Measurements from ENCODE around the gene KRT84.
"Not testable (repeated sequence)": the region's sequence is repeated elsewhere in the genome, so short reads cannot be mapped to it uniquely, and the experiment has no call there.

The KRT84 gene

GRCh38 chr12:52359621-52360061 is 25.8 kb downstream of the KRT84 start:
- DNase-seq (ENCODE audit: low spot score) = no peak

DNA sequence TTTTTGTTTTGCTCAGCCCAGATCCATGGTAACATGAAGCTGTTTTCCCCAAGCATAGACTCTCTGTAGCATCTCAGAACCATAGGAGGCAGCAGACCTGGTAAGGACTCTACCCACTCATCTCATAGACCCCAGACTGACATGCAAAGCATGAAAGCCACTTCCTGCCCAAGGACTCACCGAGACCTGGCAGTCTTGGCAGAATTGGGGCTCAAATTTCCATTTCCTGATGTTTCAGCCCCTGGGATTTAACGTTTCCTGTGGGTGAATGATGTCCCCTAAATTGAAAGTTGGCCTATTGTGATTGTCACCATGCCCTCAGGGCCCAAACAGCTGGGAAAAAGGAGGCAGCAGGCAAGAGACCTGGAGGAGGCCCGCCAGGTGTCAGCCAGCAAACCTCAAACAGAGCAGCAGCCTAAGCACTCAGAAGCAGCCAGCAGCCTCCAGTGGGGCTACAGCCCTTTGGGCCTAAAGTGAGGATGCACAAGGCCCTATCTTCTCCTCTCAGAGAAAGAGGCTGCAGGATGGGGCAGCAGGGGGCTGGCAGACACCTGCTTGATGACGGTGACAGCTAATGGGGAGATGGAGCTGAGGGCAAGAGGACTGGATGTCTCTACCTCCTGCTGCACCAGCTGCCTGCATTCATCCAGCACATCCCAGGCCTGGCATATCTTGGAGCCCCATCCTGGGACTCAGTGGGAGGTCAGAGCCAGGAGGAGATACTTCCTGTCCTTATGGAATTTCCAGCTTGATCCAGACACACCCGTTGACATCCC is 26.7 kb downstream of the KRT84 start:
- DNase-seq (ENCODE audit: low spot score) = no peak

- DNase-seq (ENCODE audit: low spot score) = no peak
Measured at GRCh38 chr12:52356762-52357580, 28.5 kb downstream of the KRT84 start.

GRCh38 chr12:52356031-52356761 is 29.3 kb downstream of the KRT84 start:
- no peak for DNase-seq (ENCODE audit: low spot score)

GRCh38 chr12:52355176-52355575 is 30.3 kb downstream of the KRT84 start:
- DNase-seq (ENCODE audit: low spot score) = no peak

- no peak for DNase-seq (ENCODE audit: low spot score)
Measured at GRCh38 chr12:52354200-52354599, 31.3 kb downstream of the KRT84 start.

DNA sequence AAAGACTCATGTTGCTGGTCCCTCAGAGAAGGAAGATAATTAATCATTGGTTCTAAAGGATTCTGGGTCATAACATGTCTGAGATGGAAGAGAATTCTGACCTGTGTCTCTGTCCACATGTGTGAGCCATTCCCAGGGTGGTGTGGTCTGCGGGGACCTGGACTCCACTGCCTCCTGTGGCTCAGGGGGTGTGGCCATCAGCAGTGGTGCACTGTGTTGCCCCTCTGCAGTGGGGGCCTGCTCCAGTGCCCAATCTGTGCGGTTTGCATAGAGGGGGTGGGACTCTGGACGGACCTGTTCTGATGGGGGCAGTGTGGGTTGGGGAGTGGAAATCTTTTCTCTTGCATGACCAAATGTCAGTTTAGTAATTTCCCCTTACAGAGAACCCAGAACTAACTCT is 31.7 kb downstream of the KRT84 start:
- no peak for DNase-seq (ENCODE audit: low spot score)

GRCh38 chr12:52352951-52353350 is 32.5 kb downstream of the KRT84 start:
- DNase-seq (ENCODE audit: low spot score) = no peak

- no peak for DNase-seq (ENCODE audit: low spot score)
Measured at GRCh38 chr12:52351196-52352059, 34.0 kb downstream of the KRT84 start.

DNA sequence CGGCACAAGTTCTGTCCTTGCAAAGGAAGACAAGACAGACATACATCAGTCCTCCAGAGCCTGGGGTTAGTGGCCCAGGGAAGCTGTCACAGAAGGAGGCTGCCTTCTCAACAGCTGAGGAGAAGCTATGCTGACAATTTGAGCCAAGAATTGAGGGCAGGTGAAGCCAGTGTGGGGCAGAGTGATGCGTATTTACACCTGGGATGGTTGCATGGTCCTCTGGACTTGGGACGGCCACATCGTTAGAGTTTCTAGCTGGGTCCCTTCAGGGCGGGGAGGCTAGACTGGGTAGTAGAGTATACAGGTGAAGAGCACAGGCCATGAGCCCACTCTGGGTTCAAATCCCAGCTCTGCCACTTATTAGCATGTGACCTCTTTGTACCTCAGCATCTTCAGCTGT is 34.7 kb downstream of the KRT84 start:
- DNase-seq (ENCODE audit: low spot score) = no peak

GRCh38 chr12:52350021-52350620 is 35.3 kb downstream of the KRT84 start:
- no peak for DNase-seq (ENCODE audit: low spot score)

GRCh38 chr12:52349196-52349595 is 36.3 kb downstream of the KRT84 start:
- no peak for DNase-seq (ENCODE audit: low spot score)

GRCh38 chr12:52347551-52348510 is 37.6 kb downstream of the KRT84 start:
- DNase-seq (ENCODE audit: low spot score) = no peak

DNA sequence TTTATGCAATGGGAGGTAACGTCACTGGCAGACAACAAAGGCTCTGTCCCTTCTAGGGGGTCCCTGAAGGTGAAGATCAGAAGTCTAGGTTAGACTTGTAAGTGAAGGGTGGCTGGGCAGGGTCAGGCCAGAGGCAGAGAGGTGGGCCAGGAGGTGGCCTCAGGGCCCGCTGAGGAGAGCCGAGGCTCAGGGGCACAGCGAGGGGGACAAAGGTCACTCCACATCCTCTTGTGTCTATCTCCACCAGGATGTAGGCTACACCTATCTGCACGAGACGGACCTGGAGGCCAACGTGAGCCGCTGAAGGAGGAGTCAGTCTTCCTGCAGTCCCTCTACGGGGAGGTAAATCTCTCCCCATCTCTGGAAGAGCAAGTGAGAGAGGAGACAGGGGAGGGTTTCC is 38.4 kb downstream of the KRT84 start:
- no peak for DNase-seq (ENCODE audit: low spot score)

DNA sequence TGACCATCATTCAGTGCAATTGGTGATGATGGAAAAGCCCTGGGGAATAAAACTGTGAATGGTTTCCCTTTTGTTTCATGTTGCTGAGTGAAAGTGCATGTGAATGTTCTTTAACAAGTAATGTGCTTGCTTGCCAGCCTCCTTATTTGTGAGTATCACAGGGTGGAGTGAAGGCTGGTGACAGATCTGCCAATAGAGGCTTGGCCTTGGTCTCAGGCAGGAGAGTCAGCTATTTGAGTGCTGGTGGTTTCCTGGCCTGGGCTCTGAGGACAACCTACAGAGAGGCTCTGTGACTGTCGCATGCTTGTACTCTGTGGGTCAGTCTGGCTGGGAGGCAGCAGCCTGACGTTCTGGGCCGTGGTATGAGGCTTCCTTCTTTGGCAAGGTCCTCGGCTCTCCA is 38.9 kb downstream of the KRT84 start:
- DNase-seq (ENCODE audit: low spot score) = no peak

DNA sequence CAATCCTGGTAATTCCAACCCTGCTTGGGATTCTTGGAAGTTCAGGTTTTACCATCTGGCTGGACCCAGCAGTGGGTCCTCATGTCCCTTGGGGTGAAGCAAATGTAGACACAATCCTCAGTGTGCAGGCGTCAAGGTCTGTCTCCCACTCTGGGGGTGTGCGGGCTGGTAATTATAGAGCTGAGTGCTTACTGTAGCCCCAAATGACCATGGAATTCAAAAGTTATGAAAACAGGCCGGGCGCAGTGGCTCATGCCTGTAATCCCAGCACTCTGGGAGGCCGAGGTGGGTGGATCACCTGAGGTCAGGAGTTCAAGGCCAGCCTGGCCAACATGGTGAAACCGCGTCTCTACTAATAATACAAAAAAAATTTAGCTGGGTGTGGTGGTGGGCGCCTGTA is 40.4 kb downstream of the KRT84 start:
- not testable (repeated sequence) for DNase-seq (ENCODE audit: low spot score)

DNA sequence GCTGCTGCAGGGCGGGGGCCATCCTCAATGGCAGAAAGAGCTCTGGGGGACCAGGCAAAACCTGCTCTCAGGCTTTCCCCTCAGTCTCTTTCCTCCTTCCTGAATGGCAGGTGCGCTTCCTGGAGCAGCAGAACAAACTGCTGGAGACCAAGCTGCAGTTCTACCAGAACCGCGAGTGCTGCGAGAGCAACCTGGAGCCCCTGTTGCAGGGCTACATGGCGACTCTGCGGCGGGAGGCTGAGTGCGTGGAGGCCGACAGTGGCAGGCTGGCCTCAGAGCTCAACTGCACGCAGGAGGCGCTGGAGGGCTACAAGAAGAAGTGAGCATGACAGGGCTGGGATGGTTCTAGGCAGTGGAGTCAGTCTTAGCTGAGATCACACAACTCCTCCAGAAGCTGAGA is 41.3 kb downstream of the KRT84 start:
- DNase-seq (ENCODE audit: low spot score) = no peak

DNA sequence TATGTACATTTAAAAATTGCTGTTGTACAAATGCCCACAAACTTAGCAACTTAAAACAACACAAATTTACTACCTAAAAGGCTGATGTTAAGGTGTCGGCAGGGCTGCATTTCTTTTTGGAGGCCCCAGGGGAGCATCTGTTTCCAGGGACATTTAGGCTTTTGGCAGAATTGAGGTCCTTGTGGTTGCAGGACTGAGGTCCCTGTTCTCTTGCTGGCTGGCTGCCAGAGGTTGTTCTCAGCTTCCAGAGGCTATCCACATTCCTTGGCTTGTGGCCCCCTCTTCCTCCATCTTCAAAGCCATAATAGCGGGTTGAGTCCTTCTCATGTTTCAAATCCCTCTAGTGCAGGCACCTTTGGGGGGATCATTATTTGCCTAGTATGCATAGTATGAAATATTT is 41.9 kb downstream of the KRT84 start:
- no peak for DNase-seq (ENCODE audit: low spot score)

- no peak for DNase-seq (ENCODE audit: low spot score)
Measured at GRCh38 chr12:52342781-52343490, 42.5 kb downstream of the KRT84 start.

All from GM03348 (cell line).